ENCODE data around the gene PAXX. TPM values are rescaled to one million over a fixed set of nuclear protein-coding genes. Genes with fewer than 3 reads are reported as not detected.

PAXX gene
- total RNA-seq, 3 donors from 2014 or later (not counting 1 experiment from before 2014, with no cell fraction given), result 161 to 188 (median 161) TPM

- DNase-seq, result no peak
- intact Hi-C loops (cut with micrococcal nuclease), result no loop called here
- peaks cover 94% of the 10 kb centered on the region for H3K4me1 ChIP-seq (ENCODE audit: control insufficient read depth, insufficient read depth, low read length)
- H3K27ac Mint-ChIP-seq, result peak overlapping the region; percentile 76 to 85
- H3K27me3 ChIP-seq (ENCODE audit: control insufficient read depth, insufficient read depth, low read length), result no peaks in the 10 kb centered on the region
- H3K27me3 Mint-ChIP-seq (ENCODE audit: low read depth in 2 of 2), result no peaks in the 10 kb centered on the region
- H3K9me3 Mint-ChIP-seq, result no peaks in the 10 kb centered on the region
- no peak overlapping the region for H3K4me3 ChIP-seq (ENCODE audit: low read length)
- H3K36me3 ChIP-seq (ENCODE audit: control insufficient read depth, insufficient read depth, low read length), result no peaks in the 10 kb centered on the region
- no peak for ATAC-seq
- TF ChIP-seq CTCF (IDR thresholded peaks at IDR 0.05), result no peak
- H3K4me1 Mint-ChIP-seq, result peaks cover 35 to 73% of the 10 kb centered on the region in 2 donors
- H3K36me3 Mint-ChIP-seq, result no peaks in the 10 kb centered on the region
- no peaks in the 10 kb centered on the region for H3K9me3 ChIP-seq (ENCODE audit: control insufficient read depth, insufficient read depth, low read length)
- WGBS (ENCODE audit: insufficient coverage), result 77% methylated on average over 11 of the region's 11 CpGs
- peak overlapping the region; percentile 28 for H3K4me3 Mint-ChIP-seq
- peak overlapping the region; percentile 34 for H3K27ac ChIP-seq (ENCODE audit: low read length)
These were observed 29.4 kb upstream of the PAXX start for GRCh38 chr9:136962701-136963248.

- intact Hi-C loops (cut with micrococcal nuclease), result no loop called here
- Histone ChIP-seq H3K27me3 (ENCODE audit: control insufficient read depth, insufficient read depth, low read length) (no peaks in the 10 kb centered on the region), H3K27ac (ENCODE audit: low read length) (no peak overlapping the region), H3K36me3 (ENCODE audit: control insufficient read depth, insufficient read depth, low read length) (no peaks in the 10 kb centered on the region), H3K4me3 (ENCODE audit: low read length) (no peak overlapping the region), H3K4me1 (ENCODE audit: control insufficient read depth, insufficient read depth, low read length) (peaks cover 88% of the 10 kb centered on the region), H3K9me3 (ENCODE audit: control insufficient read depth, insufficient read depth, low read length) (no peaks in the 10 kb centered on the region)
- Mint-ChIP-seq H3K4me3 (peak overlapping the region; percentile 28), H3K27ac (peak overlapping the region; percentile 76 to 85), H3K27me3 (ENCODE audit: low read depth in 2 of 2) (no peaks in the 10 kb centered on the region), H3K9me3 (no peaks in the 10 kb centered on the region), H3K36me3 (no peaks in the 10 kb centered on the region), H3K4me1 (peaks cover 35 to 68% of the 10 kb centered on the region in 2 donors)
- 94% methylated on average over 15 of the region's 15 CpGs for WGBS (ENCODE audit: insufficient coverage)
- ATAC-seq (no peak), DNase-seq (no peak)
- no peak for TF ChIP-seq CTCF (IDR thresholded peaks at IDR 0.05)
These were observed 28.9 kb upstream of the PAXX start for GRCh38 chr9:136963341-136963740.

- Mint-ChIP-seq H3K9me3 (no peaks in the 10 kb centered on the region), H3K4me1 (peaks cover 35 to 64% of the 10 kb centered on the region in 2 donors), H3K36me3 (no peaks in the 10 kb centered on the region), H3K4me3 (no peak overlapping the region), H3K27ac (no peak overlapping the region), H3K27me3 (ENCODE audit: low read depth in 2 of 2) (no peaks in the 10 kb centered on the region)
- peaks cover 84% of the 10 kb centered on the region for H3K4me1 ChIP-seq (ENCODE audit: control insufficient read depth, insufficient read depth, low read length)
- no peak for ATAC-seq
- intact Hi-C loops (cut with micrococcal nuclease), result no loop called here
- H3K27ac ChIP-seq (ENCODE audit: low read length), result no peak overlapping the region
- WGBS (ENCODE audit: insufficient coverage), result 95% methylated on average over 11 of the region's 12 CpGs
- H3K36me3 ChIP-seq (ENCODE audit: control insufficient read depth, insufficient read depth, low read length), result no peaks in the 10 kb centered on the region
- H3K9me3 ChIP-seq (ENCODE audit: control insufficient read depth, insufficient read depth, low read length), result no peaks in the 10 kb centered on the region
- no peak for DNase-seq
- H3K4me3 ChIP-seq (ENCODE audit: low read length), result no peak overlapping the region
- H3K27me3 ChIP-seq (ENCODE audit: control insufficient read depth, insufficient read depth, low read length), result no peaks in the 10 kb centered on the region
- no peak for TF ChIP-seq CTCF (IDR thresholded peaks at IDR 0.05)
These were observed 28.5 kb upstream of the PAXX start for GRCh38 chr9:136963751-136964150.

GRCh38 chr9:136964171-136964689 is 28.0 kb upstream of the PAXX start:
- no peaks in the 10 kb centered on the region for H3K36me3 ChIP-seq (ENCODE audit: control insufficient read depth, insufficient read depth, low read length)
- Mint-ChIP-seq H3K27me3 (ENCODE audit: low read depth in 2 of 2) (no peaks in the 10 kb centered on the region), H3K4me1 (peaks cover 35 to 59% of the 10 kb centered on the region in 2 donors), H3K4me3 (no peak overlapping the region), H3K9me3 (no peaks in the 10 kb centered on the region), H3K27ac (peak overlapping the region in 1 of 2 donors; percentile 22), H3K36me3 (no peaks in the 10 kb centered on the region)
- 81% methylated on average over 22 of the region's 22 CpGs for WGBS (ENCODE audit: insufficient coverage)
- H3K27me3 ChIP-seq (ENCODE audit: control insufficient read depth, insufficient read depth, low read length), result no peaks in the 10 kb centered on the region
- H3K4me3 ChIP-seq (ENCODE audit: low read length), result no peak overlapping the region
- ATAC-seq (no peak), DNase-seq (no peak)
- H3K9me3 ChIP-seq (ENCODE audit: control insufficient read depth, insufficient read depth, low read length), result no peaks in the 10 kb centered on the region
- no peak for TF ChIP-seq CTCF (IDR thresholded peaks at IDR 0.05)
- H3K27ac ChIP-seq (ENCODE audit: low read length), result no peak overlapping the region
- H3K4me1 ChIP-seq (ENCODE audit: control insufficient read depth, insufficient read depth, low read length), result peaks cover 80% of the 10 kb centered on the region
- intact Hi-C loops (cut with micrococcal nuclease), result no loop called here

Measured in natural killer cell (primary cell).